HEK293T (cell line): ENCODE measurements around the gene ZIC2.
A peak's percentile ranks its signal among the peaks of the same experiment; 100 is the strongest.

Source experiments
- CTCF ChIA-PET: fragments of 350-600 bp; formaldehyde crosslinking; extraction: SDS; loops from one replicate; lab custom pipeline; 2021; ENCODE audit warnings: antibody characterized with exemption, inconsistent platforms; lab: Yijun Ruan, JAX
- POLR2A ChIA-PET: fragments of 350-600 bp; formaldehyde crosslinking; extraction: SDS; loops from one replicate; lab custom pipeline; 2020; ENCODE audit warnings: antibody characterized with exemption, inconsistent platforms; lab: Yijun Ruan, JAX
- DNase-seq: peaks from one replicate; pipeline ENCODE4 v3.0.0; 2012; ENCODE audit warnings: mixed read lengths; ENCODE audit errors: extremely low spot score
- ARNT ChIP-seq: fragments of 450-650 bp; IDR thresholded peaks from 2 replicates; pipeline ENCODE4 v1.6.1; 2017; ENCODE audit warnings: mild to moderate bottlenecking
- BHLHE40 ChIP-seq: fragments of 450-650 bp; IDR thresholded peaks from 2 replicates; pipeline ENCODE4 v1.6.1; 2016; ENCODE audit warnings: mild to moderate bottlenecking, moderate library complexity, borderline replicate concordance
- CTBP1 ChIP-seq: fragments of 450-650 bp; IDR thresholded peaks from 2 replicates; pipeline ENCODE4 v1.6.1; 2016; ENCODE audit warnings: borderline replicate concordance
- ELF4 ChIP-seq: fragments of 450-650 bp; IDR thresholded peaks from 2 replicates; pipeline ENCODE4 v1.6.1; 2017; ENCODE audit warnings: antibody characterized with exemption
- FOXA1 ChIP-seq: fragments of 450-650 bp; IDR thresholded peaks from 2 replicates; pipeline ENCODE4 v1.6.1; 2016; ENCODE audit warnings: mild to moderate bottlenecking
- FOXK2 ChIP-seq: fragments of 450-650 bp; IDR thresholded peaks from 2 replicates; pipeline ENCODE4 v1.6.1; 2016; ENCODE audit warnings: mild to moderate bottlenecking
- FOXM1 ChIP-seq: fragments of 450-650 bp; IDR thresholded peaks from 2 replicates; pipeline ENCODE4 v1.6.1; 2017; ENCODE audit warnings: mild to moderate bottlenecking, borderline replicate concordance
- HDGF ChIP-seq: fragments of 450-650 bp; IDR thresholded peaks from 2 replicates; pipeline ENCODE4 v1.6.1; 2017; ENCODE audit warnings: antibody characterized with exemption, borderline replicate concordance
- L3MBTL2 ChIP-seq: fragments of 450-650 bp; conservative IDR thresholded peaks from 2 replicates; pipeline ENCODE4 v1.6.1; 2016; ENCODE audit warnings: mild to moderate bottlenecking
- LEF1 ChIP-seq: fragments of 450-650 bp; IDR thresholded peaks from 2 replicates; pipeline ENCODE4 v1.6.1; 2017; ENCODE audit warnings: mild to moderate bottlenecking, borderline replicate concordance
- NFRKB ChIP-seq: fragments of 450-650 bp; IDR thresholded peaks from 2 replicates; pipeline ENCODE4 v1.6.1; 2016; ENCODE audit warnings: mild to moderate bottlenecking, moderate library complexity
- PKNOX1 ChIP-seq: fragments of 450-650 bp; IDR thresholded peaks from 2 replicates; pipeline ENCODE4 v1.6.1; 2016
- SP1 ChIP-seq: fragments of 450-650 bp; IDR thresholded peaks from 2 replicates; pipeline ENCODE4 v1.6.1; 2017
- SUZ12 ChIP-seq: fragments of 450-650 bp; IDR thresholded peaks from 2 replicates; pipeline ENCODE4 v1.6.1; 2016; ENCODE audit warnings: mild to moderate bottlenecking
- TARDBP ChIP-seq: fragments of 450-650 bp; IDR thresholded peaks from 2 replicates; pipeline ENCODE4 v1.6.1; 2016
- ZNF384 ChIP-seq: fragments of 450-650 bp; IDR thresholded peaks from 2 replicates; pipeline ENCODE4 v1.6.1; 2016

The ZIC2 gene

GRCh38 chr13:99985241-99985874 is 3.8 kb downstream of the ZIC2 start:
- ChIA-PET CTCF (interaction anchor here (0.5 kb wide), 1 partner anchor 275 kb away, joined by 5 read pairs; no protein-coding TSS in a partner anchor), POLR2A (interaction anchor here (0.5 to 4.4 kb wide), 4 partner anchors 15 to 490 kb away, joined by 3 to 31 read pairs (median 4); partner anchors contain the start of gene ZIC5)
- DNase-seq, result no peak
- TF ChIP-seq FOXM1 (no peak), SUZ12 (no peak), CTBP1 (no peak), L3MBTL2 (no peak), ELF4 (no peak), HDGF (no peak), BHLHE40 (no peak), LEF1 (no peak), ZNF384 (no peak), TARDBP (no peak), ARNT (no peak), FOXK2 (no peak), NFRKB (no peak), SP1 (no peak), FOXA1 (no peak), PKNOX1 (no peak)

- ChIA-PET POLR2A (interaction anchor here (0.5 to 4.4 kb wide), 5 partner anchors 15 to 489 kb away, joined by 3 to 31 read pairs (median 4); partner anchors contain the start of gene ZIC5), CTCF (no interaction called here)
These were observed 4.4 kb downstream of the ZIC2 start for GRCh38 chr13:99985886-99986527.

GRCh38 chr13:99986741-99987140 is 5.2 kb downstream of the ZIC2 start:
- ChIA-PET POLR2A (interaction anchor here (0.7 to 4.4 kb wide), 5 partner anchors 13 to 103 kb away, joined by 3 to 31 read pairs (median 4); partner anchors contain the start of gene ZIC5), CTCF (no interaction called here)
- no peak for DNase-seq
- no peak for TF ChIP-seq SP1

More at GRCh38 chr13:99985886-99986527, 4.4 kb downstream of the ZIC2 start:
- TF ChIP-seq HDGF (no peak), CTBP1 (0 out of 2 replicates have a peak, but pooled peaks have one; percentile 10)
- no peak for DNase-seq

GRCh38 chr13:99987154-99988019 is 5.8 kb downstream of the ZIC2 start:
- ChIA-PET POLR2A (interaction anchor here (0.7 to 4.4 kb wide), 6 partner anchors 14 to 102 kb away, joined by 3 to 31 read pairs (median 4); partner anchors contain the start of genes PCCA and ZIC5), CTCF (interaction anchor here (0.6 to 0.7 kb wide), 2 partner anchors 20 to 949 kb away, joined by 3 to 4 read pairs; no protein-coding TSS in a partner anchor)

GRCh38 chr13:99988529-99989275 is 7.1 kb downstream of the ZIC2 start:
- no peak for DNase-seq
- ChIA-PET CTCF (no interaction called here), POLR2A (interaction anchor here (1.7 to 6.2 kb wide), 3 partner anchors 7 to 101 kb away, joined by 7 to 37 read pairs (median 29); partner anchors contain the start of genes PCCA, ZIC2 and ZIC5)
- no peak for TF ChIP-seq NFRKB

More at GRCh38 chr13:99987154-99988019, 5.8 kb downstream of the ZIC2 start:
- TF ChIP-seq NFRKB, result no peak
- peak; percentile 35; the same call in 1 of the 2 replicates for TF ChIP-seq CTBP1
- no peak for TF ChIP-seq LEF1
- no peak for TF ChIP-seq SUZ12
- no peak for TF ChIP-seq FOXK2
- TF ChIP-seq L3MBTL2, result no peak
- 0 out of 2 replicates have a peak, but pooled peaks have one; percentile 29 for TF ChIP-seq HDGF
- DNase-seq, result no peak

- TF ChIP-seq NFRKB, result no peak
- TF ChIP-seq SUZ12, result no peak
- no peak for TF ChIP-seq TARDBP
- no peak for TF ChIP-seq SP1
- no peak for TF ChIP-seq ARNT
- no peak for TF ChIP-seq ZNF384
- TF ChIP-seq FOXK2, result no peak
- no peak for TF ChIP-seq ELF4
- no peak for TF ChIP-seq L3MBTL2
- no peak for TF ChIP-seq BHLHE40
- TF ChIP-seq LEF1, result no peak
- TF ChIP-seq FOXM1, result no peak
- TF ChIP-seq FOXA1, result no peak
- TF ChIP-seq CTBP1, result no peak
- TF ChIP-seq HDGF, result no peak
- TF ChIP-seq PKNOX1, result no peak
- ChIA-PET POLR2A (interaction anchor here (1.1 to 6.2 kb wide), 6 partner anchors 8 to 100 kb away, joined by 3 to 37 read pairs (median 6); partner anchors contain the start of genes PCCA, ZIC2 and ZIC5), CTCF (interaction anchor here (0.6 kb wide), 1 partner anchor 12 kb away, joined by 4 read pairs; no protein-coding TSS in a partner anchor)
- no peak for DNase-seq
These were observed 7.9 kb downstream of the ZIC2 start for GRCh38 chr13:99989276-99990125.
